Stimulated activated CD8-positive, alpha-beta memory T cell treated with anti-CD3 and anti-CD28 coated beads, Interleukin-12 subunit alpha, Interleukin-12 subunit beta, amount 100 ng/mL, for 24 hours (primary cell): ENCODE results near the gene RNGTT.
"Not testable (repeated sequence)": the region's sequence is repeated elsewhere in the genome, so short reads cannot be mapped to it uniquely, and the experiment has no call there.

ENCODE experiments used
- DNase-seq: peaks from one replicate; pipeline ENCODE4 v3.0.0-alpha.2; 2020; ENCODE audit errors: extremely low read depth

Gene RNGTT

DNA sequence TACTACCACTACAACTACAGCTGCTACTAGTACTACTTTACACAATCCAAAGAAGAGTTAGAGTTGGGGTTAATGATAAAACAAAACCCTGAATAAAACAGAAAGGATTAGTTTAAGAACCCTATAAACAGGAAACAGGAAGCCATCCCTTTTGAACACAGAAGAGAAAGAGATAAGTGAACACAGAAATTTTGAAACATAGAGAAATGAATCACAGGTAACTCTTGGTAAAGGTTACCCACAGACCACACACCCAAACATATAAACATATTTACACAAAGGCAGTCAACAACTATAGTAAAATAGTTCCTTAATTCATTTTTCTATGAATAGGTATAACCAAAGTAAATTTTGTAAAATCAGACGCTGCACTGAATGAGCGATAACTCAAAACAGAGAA, 98.1 kb downstream of the RNGTT start:
- no peak for DNase-seq

DNA sequence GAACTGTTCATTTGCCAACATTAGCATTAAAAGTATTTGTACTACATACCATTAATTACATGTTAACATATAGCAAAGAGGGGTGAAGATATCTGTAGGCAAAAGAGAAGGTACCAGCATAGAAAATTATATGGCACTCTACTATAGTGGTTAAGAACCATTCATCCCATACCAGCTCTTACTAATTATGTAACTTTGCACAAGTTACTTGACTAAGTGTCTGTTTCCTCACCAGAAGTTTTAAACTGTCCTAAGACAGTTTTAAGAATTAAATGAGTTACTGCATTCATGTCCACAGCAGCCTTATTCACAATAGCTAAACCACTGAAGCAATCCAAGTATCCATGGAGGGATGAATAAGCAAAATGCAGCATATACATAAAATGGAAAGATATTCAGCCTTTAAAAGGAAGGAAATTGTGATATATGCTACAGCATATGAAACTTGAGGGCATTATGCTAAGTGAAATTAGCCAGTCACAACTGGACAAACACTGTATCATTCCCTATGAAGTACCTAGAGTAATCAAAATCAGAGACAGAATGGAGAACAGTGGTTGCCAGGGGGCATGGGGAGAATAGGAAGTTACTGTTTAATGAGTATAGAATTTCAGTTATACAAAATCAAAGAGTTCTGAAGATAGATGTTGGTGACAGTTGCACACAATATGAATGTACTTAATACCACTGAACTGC, 98.9 kb downstream of the RNGTT start:
- no peak for DNase-seq

DNA sequence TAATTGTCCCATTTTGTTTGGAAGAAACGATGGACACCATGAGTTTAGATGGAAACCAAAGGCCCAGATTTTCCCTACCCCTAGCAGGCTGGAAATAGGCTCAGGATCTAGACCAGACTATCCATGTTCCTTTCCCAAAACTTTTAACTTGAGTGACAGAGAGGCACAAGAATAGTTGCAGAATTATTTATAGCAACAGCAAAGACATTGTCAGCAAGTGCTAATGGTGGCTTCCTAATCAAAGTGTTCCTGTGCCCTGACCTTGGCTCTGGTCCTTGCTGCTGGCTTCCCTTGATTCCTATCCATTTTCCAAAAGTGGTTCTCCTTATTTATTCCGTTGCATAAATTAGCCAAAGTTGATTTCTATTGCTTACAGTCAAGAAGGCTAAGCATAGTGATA, 103.1 kb downstream of the RNGTT start:
- no peak for DNase-seq

- no peak for DNase-seq
Measured at GRCh38 chr6:88858455-88858854, 105.0 kb downstream of the RNGTT start.

- DNase-seq, result no peak
Measured at GRCh38 chr6:88856566-88856965, 106.9 kb downstream of the RNGTT start.

- no peak for DNase-seq
Measured at GRCh38 chr6:88855541-88856147, 107.8 kb downstream of the RNGTT start.

DNA sequence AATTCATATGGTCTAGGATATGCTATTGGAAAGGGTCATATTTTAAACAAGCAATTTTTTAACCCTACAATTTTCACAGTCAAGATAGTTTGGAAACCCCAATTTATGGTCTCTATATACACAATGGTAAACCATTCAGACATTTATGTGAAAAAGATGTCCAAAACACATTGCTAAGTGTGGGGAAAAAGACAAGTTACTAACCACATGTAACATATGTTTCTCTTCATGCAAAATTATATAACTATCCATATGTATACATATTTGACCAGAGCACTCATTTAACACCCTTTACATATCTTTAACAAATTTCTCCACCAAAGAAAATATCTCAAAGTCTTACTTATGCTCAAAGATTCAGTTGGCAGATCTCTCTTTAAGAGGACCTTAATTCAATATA, 110.6 kb downstream of the RNGTT start:
- DNase-seq, result no peak

DNA sequence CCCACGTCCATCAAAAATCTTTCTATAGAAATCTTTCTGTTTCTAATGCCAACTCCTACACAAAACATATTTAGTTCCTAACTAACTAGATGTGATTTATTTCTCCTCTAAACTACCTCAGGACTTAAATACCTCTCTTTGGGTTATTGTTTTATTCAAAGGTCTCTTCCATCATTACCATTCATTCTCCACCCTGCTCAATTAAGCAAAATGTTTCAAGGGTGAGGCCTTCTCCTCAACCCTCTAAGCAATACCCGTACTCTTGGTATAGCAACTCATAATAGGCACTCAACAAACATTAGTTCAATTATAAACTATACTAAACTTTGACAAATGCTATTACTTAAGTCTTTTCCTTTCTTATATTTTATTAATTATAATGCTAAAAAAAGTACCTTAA, 111.4 kb downstream of the RNGTT start:
- DNase-seq, result no peak

DNA sequence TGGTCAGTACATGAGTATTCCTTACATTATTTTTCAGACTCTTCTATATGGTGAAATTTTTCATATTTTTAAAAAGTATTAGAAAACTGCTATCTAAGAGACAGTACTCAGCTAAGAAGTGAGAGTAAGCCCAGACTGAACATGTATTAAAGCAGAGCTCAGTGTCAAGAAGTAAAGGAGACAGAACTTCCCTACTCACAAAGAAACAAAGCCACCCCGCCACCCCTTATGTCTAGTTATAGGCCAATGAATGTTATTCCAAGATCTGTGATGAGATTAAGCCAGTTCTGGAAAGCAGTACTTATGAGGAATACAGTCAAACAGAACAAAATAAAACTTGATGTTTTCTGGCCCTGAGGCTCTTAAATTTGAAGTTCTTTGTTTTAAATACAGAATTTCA, 114.5 kb downstream of the RNGTT start:
- no peak for DNase-seq

GRCh38 chr6:88843040-88843439, 120.4 kb downstream of the RNGTT start:
- DNase-seq, result no peak

GRCh38 chr6:88842320-88842719, 121.1 kb downstream of the RNGTT start:
- no peak for DNase-seq

- no peak for DNase-seq
Measured at GRCh38 chr6:88840796-88841539, 122.5 kb downstream of the RNGTT start.

- no peak for DNase-seq
Measured at GRCh38 chr6:88840289-88840688, 123.1 kb downstream of the RNGTT start.

- no peak for DNase-seq
Measured at GRCh38 chr6:88839280-88839679, 124.1 kb downstream of the RNGTT start.

GRCh38 chr6:88835210-88835609, 128.2 kb downstream of the RNGTT start:
- DNase-seq, result no peak

GRCh38 chr6:88833071-88833470, 130.3 kb downstream of the RNGTT start:
- DNase-seq, result not testable (repeated sequence)

GRCh38 chr6:88827599-88827998, 135.8 kb downstream of the RNGTT start:
- not testable (repeated sequence) for DNase-seq

DNA sequence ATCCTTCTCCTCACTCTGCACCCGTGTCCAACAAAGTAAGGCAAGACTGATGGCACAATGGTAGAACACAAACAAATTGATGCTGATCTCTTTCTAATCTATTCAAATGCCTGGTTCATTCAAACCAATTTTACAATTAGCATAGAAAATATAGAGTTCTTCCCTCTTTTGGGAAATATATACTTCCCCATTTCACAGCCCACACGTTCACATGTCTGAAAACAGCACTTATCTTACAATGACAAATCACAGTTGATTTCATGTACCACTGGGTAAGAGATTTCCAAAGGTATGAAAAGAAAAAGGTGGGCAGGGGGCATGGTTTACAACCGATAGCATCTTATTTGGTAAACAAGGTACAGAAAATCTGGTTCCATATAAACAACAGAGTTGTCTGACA, 137.6 kb downstream of the RNGTT start:
- no peak for DNase-seq

DNA sequence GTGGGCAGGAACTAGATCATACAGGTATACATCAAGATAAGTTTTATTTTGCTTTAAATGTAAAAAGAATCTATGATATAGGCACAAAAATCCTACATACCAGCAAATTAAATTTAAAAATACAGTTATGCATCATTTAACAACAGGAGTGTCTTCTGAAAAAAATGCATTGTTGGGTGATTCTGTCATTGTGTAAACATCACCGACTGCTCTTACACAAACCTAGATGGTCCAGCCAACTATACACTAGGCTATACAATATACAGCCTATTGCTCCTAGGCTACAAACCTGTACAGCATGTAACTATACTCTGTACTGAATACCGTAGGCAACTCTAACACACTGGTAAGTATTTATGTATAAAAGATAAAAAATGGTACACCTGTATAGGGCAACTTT, 139.4 kb downstream of the RNGTT start:
- no peak for DNase-seq

DNA sequence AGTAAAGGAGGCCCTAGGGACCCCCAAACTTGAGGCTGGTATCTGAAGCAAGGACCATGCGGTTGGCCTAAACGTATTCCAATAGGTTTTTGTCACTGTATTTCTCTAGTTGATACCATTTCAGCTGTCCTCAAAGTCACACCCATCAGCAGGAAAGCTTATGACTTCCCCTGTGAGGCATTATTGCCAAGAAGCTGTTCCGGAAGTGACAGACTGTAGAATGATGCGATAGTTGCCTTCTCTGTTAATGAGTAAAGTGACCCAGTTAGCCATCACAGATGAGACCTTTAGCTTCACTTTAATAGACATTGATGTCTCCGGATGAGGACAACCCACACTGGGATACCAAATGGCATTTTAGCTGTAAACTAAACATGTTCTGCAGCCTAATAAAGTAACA, 147.9 kb downstream of the RNGTT start:
- no peak for DNase-seq

DNA sequence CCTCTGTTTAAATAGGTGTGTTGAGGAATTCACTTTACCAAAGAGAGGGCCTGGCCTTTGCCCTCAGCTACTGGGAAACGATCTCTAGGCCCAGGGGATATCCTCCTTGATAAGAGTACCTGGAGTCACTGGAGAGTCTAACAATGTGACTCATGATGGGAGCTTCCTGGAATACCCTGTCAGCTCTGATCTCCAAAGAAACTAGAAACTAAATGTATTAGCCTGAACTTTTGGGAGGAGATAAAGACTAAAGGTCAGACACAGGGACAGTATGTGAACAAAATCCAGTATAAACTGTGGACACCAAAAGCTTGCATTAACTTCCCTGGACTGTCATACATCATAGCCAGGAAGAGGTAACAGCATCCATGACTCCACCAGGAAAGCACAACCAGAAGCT, 148.5 kb downstream of the RNGTT start:
- DNase-seq, result no peak

- no peak for DNase-seq
Measured at GRCh38 chr6:88813045-88813444, 150.4 kb downstream of the RNGTT start.

DNA sequence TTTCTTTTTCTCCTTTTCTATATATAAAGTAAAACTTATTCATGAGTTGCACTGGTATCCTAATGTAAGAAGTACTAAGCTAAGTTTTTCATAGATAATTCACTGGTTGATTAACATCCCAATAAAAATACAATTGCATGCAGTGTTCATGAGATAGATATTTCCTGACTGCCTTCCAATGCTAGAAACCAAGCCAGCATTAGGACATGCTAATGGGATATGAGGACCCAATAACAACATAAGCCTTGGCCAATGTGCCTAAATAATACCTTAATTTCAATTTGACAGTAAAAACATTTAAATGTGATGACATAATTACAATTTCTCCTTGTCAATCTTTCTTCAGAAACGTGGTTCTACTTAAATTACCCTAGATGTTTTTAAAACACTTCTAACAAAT, 152.7 kb downstream of the RNGTT start:
- no peak for DNase-seq
